Head of caudate nucleus (tissue), 42 donors: Measurements from ENCODE around the gene TANGO6.
"Not testable (repeated sequence)": the region's sequence is repeated elsewhere in the genome, so short reads cannot be mapped to it uniquely, and the experiment has no call there.

Experiments used
- DNase-seq, 42 donors: peaks; one replicate each; pipeline versions ENCODE4 v3.0.0 to v3.0.0-alpha.2; 2020 to 2021; ENCODE audit warnings: mixed read lengths in 7 of 42
- intact Hi-C: fragments of 100-400 bp; cut with DNase I; formaldehyde crosslinking; loops from one replicate; pipeline ENCODE4 v1.15.0; 2022

TANGO6 gene

DNA sequence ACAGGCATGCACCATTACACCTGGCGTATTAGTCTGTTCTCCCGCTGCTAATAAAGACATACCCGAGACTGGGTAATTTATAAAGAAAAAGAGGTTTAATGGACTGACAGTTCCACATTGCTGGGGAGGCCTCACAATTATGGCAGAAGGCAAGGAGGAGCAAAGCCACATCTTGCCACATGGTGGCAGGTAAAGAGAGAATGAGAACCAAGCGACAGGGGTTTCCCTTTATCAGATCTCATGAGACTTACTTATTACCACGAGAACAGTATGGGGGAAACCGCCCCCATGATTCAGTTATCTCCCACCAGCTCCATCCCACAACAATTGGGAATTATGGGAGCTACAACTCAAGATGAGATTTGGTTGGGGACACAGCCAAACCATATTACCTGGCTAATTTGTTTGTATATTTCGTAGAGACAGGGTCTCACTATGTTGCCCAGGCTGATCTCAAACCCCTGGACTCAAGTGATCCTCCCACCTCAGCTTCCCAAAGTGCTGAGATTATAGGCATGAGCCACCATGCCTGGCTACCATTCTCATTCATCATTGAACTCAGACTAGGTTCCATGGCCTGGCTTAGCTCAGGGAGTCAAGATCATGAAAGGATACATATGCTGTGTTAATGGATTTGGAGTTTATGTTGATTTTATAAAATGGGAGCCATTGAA is 147.0 kb downstream of the TANGO6 start:
- intact Hi-C loops, DNase-seq: not testable (repeated sequence)

DNA sequence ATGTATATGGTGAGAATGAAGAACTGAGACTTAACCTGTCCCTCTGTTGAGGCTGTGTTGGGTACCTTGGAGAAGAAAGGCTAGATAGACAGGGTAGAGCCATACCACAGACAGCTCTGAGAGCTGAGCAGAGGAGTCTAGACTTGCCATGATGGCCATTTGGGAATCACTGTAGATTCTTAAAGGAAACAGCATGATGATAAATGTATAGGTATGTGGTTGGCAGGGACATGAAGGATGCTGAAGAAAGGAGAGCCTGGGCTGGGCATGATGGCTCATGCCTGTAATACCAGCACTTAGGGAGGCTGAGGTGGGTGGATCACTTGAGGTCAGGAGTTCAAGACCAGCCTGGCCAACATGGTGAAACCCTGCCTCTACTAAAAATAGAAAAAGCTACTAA is 147.7 kb downstream of the TANGO6 start:
- intact Hi-C loops, result no loop called here
- no peak for DNase-seq

- intact Hi-C loops, result no loop called here
- DNase-seq, result no peak
Measured at GRCh38 chr16:68992521-68992920, 149.2 kb downstream of the TANGO6 start.

GRCh38 chr16:68993456-68993855 is 150.1 kb downstream of the TANGO6 start:
- intact Hi-C loops, result no loop called here

DNA sequence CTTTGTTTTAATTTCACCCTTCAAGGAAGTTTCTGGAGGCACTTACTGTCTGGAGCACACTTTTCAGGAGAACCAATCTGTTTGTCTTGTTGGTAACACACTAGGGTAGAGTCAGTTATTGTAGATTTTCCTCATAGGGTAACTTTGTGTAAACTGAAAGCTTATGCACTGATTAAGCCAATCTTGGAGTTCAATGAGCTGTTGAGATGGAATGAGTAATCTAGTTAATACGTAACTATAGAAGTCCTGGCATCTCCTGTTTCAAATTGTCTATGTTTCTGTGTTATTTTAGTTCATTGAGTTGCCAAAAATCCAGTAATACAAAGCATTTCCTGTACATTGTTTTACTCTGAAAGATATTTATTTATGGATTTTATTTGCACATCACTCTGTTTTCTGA is 150.6 kb downstream of the TANGO6 start:
- intact Hi-C loops, result no loop called here
- no peak for DNase-seq

More at GRCh38 chr16:68993456-68993855, 150.1 kb downstream of the TANGO6 start:
- DNase-seq, result no peak

GRCh38 chr16:68994324-68994723 is 151.0 kb downstream of the TANGO6 start:
- intact Hi-C loops, result no loop called here
- DNase-seq, result no peak

GRCh38 chr16:68995011-68995504 is 151.7 kb downstream of the TANGO6 start:
- DNase-seq, result peak in 4 of 42 donors; percentile 10 to 65 (median 34)
- intact Hi-C loops, result no loop called here

GRCh38 chr16:68997564-68997963 is 154.2 kb downstream of the TANGO6 start:
- intact Hi-C loops, result no loop called here

DNA sequence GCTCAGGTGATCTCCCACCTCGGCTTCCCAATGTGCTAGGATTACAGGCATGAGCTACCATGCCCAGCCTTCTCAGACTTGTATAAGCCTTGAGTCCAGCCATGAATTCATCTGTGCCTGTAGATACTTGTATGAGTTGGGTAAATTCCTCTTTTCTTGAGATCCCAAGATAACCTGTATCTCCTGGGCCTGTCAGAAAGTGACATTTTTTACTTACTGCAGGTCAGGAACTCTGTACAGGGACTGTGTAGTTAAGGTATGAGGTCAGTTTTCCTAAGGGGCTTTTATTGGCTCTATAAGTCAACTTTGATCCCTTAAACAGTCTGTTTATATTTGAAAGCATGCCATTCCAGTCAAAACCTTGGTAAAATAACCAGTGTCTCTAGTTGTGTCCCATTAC is 155.8 kb downstream of the TANGO6 start:
- no peak for DNase-seq
- intact Hi-C loops, result no loop called here

More at GRCh38 chr16:68997564-68997963, 154.2 kb downstream of the TANGO6 start:
- DNase-seq, result no peak

DNA sequence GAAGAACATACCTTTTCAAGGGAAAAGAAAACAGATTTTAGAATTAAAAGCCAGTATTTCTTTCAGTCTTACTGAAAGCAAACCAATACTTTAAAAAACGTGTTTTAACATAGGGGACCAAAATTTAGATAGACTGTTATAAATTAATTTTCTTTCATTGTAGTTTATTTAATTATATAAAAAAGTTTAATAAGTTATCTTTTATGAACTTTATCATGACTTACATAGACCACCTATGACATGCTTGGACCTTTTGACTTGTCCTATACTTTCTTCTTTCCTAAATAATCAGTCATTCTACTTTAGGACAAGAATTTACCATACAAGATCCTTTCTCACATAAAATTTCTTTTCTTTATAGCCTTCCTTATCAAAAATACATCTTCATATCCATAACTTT is 160.2 kb downstream of the TANGO6 start:
- no peak for DNase-seq
- intact Hi-C loops, result no loop called here

DNA sequence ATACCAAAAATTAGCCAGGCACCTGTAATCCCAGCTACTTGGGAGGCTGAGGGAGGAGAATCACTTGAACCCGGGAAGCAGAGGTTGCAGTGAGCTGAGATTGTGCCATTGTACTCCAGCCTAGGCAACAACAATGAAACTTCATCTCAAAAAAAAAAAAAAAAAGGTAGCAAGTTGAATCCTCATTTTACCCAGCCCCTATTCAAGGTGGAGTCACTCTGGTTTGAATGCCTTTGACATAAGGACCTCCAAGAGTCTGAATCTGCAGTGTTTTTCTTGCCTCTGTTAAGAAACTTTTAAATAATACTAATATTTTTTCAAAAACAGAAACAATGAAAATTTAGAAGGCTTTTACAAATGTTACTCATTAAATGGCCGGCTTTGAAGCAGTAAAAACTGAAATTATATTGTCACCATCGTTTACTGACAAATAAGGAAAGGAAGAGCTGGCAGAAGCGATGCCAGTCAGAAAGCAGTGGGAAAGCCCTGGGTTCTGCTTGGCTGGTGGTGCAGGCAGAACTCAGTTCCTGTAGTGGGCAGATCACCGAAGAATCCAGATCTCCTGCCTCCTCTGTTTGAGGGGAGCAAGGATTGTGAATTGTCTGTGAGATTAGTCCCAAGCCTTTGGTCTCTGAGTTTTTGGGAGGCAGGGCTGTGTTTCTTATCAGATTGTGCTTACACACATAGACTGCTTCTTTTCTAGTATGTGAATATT is 162.5 kb downstream of the TANGO6 start:
- intact Hi-C loops, result no loop called here
- no peak for DNase-seq

GRCh38 chr16:69012906-69013305 is 169.6 kb downstream of the TANGO6 start:
- intact Hi-C loops, result no loop called here
- no peak for DNase-seq

GRCh38 chr16:69013991-69014390 is 170.7 kb downstream of the TANGO6 start:
- intact Hi-C loops, result no loop called here
- no peak for DNase-seq

DNA sequence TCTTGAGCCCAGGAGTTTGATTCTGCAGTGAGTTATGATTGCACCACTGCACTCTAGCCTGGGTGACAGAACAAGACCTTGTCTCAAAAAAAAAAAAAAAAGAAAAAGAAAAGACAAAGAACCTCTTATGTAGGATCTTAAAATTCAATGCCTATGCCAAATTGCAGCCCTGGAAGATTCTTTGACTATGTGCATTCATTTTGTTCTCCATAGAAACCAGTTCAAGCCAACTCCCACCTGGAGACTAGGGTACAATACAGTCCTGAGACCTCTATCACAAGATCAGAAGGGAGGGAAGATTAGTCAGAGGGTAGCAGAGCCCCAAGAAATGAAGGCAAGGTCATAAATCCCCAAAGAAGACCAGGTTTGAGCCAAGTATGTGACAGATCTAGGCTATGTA is 171.5 kb downstream of the TANGO6 start:
- intact Hi-C loops, result no loop called here
- DNase-seq, result no peak

- peak in 15 of 42 donors; percentile 3 to 64 (median 24) for DNase-seq
- intact Hi-C loops, result no loop called here
Measured at GRCh38 chr16:69017036-69017783, 173.9 kb downstream of the TANGO6 start.

DNA sequence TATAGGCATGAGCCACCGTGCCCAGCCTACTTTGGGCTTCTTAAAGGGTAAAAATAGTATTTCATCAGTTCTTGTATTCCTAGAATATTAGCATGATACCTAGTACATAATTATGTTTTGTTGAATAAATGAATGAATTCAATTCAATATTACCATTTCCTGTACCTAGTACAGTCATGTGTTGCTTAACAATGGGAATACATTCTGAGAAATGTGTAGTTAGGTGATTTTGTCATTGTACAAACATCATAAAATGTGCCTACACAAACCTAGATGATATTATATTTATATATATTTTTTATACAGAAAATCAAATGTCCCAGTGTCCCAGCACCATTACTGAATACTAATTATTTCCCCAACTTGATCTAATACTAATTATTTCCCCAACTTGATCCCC is 176.5 kb downstream of the TANGO6 start:
- no peak for DNase-seq
- intact Hi-C loops, result no loop called here

GRCh38 chr16:69029121-69029520 is 185.8 kb downstream of the TANGO6 start:
- no peak for DNase-seq
- intact Hi-C loops, result no loop called here

- no peak for DNase-seq
- intact Hi-C loops, result no loop called here
Measured at GRCh38 chr16:69031877-69032301, 188.6 kb downstream of the TANGO6 start.

- intact Hi-C loops, result no loop called here
- no peak for DNase-seq
Measured at GRCh38 chr16:69033151-69033949, 190.0 kb downstream of the TANGO6 start.
